Fibroblast of upper back skin (primary cell): ENCODE data around the gene RAB17.
"Not testable (repeated sequence)": the region's sequence is repeated elsewhere in the genome, so short reads cannot be mapped to it uniquely, and the experiment has no call there.

ENCODE experiments used
- DNase-seq: peaks from one replicate; pipeline ENCODE4 v3.0.0-alpha.2; 2013

The RAB17 gene

DNA sequence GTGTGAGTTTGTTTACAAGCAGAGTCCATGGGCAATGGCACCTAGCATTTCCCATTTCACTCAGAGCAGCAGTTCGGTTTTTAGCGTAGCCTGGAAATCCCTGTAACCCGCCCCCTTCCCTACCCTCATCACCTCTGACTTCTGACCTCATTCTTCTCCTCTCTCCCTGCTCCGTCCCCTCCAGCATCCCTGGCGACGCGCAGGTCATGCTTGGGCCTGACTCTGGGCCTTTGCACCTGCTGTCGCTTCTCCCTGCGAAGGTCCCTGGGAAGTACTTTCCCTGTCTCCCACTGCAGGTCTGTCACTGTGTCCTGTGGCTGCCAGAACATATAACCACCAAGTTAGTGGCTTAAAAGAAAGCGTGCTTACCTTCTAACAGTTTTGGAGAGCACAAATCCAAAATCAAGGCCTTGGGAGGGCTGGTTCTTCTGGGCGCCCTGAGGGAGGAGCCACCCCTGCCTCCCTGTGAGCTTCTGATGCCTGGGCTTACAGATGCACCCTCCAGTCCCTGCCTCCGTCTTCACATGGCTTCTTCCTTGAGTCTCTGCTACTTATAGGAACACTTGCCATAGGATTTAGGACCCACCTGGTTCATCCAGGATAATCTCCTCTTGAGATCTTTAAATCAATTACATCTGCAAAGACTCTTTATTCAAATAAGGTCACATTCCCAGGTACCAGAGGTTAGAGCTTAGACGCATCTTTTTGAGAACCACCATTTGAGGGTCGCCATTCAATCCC lies 8.1 kb upstream of the RAB17 start:
- DNase-seq = no peak

- DNase-seq = no peak
Measured at GRCh38 chr2:237597196-237598145, 6.9 kb upstream of the RAB17 start.

DNA sequence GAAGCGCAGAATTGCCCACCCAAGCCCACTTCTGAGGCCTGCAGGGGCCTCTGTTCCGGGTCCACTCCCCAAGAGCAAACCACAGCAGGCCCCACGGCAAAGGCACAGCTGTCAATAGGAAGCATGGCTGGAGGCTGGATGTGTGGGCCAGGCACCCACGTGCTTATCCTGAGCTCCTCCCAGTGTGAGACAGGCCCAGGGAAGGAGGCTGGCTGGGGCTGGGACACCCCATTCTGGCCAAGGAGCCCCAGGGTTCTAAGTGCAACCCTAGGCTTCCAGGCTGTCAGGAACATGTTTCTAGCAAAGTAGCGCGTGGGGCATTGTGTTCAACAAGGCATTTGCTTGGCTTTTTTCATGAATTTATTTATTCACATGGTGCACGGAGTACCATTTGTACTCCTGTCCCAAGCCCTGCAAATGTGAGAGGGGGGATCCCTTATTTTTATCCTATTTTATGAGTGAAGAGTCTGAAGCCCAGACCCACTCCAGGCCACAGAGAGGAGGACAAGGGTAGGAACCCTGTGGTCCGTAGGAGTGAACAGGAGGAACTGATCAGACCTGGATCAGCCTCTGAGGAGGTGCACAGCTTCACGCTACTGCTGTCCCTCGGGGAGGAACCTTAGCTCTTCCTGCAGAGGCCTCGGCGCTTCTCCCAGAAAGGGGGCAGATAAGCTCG lies 6.1 kb upstream of the RAB17 start:
- no peak for DNase-seq

DNA sequence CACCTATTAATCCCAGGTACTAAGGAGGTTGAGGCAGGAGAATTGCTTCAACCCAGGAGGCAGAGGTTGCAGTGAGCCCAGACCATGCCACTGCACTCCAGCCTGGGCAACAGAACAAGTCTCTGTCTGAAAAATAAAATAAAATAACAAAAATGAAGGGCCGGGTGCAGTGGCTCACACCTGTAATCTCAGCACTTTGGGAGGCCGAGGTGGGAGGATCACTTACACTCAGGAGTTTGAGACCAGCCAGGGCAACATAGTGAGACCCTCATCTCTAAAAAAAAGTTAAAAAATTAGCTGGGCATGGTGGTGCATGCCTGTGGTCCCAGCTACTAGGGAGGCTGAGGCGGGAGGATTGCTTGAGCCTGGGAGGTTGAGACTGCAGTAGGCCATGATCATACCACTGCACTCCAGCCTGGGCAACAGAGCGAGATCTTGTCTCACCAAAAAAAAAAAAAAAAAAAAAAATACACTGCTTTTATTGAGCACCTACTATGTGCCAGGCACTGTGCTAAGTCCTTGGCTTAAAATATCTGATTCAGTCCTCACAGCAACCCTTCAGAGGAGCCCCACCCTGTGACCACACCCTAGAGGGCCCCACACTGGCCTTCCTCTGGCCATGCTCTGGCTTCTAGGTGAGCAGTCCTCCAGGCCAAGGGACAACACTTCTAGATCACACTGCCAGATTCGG lies 5.4 kb upstream of the RAB17 start:
- not testable (repeated sequence) for DNase-seq

- no peak for DNase-seq
Measured at GRCh38 chr2:237594514-237594871, 4.0 kb upstream of the RAB17 start.

DNA sequence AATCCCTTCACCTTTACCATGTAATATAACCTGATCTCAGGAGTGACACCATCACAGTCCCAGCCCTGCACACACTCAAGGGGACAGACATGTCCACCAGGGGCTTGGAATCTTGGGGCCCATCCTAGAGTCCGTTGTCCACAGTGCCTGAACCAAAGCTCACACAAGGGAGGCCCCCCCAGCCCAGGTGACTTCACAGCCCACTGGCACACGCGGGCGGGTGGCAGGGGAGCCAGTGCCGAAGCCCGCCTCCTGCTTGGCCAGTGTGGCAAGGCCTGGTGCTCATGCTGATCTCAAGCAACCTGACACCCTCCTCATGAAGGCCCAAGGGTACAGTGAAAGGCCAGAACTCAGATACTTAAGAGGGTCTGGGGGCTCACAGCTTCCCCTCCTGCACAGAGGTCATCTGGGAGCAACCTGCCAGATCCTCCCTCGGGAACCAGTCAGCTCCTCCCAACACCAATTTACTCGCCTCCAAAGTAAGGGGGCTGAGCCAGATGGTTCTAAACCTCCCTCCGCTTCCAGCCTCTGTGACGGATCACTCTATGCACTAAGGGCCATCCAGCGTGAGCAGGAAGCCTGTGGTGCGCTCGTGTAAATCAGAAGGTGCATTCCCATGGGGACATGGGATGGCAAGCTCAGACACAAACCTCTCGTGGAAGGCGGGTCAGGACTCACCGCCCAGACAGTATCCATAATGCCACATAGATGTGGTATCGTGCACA lies 3.2 kb upstream of the RAB17 start:
- no peak for DNase-seq

DNA sequence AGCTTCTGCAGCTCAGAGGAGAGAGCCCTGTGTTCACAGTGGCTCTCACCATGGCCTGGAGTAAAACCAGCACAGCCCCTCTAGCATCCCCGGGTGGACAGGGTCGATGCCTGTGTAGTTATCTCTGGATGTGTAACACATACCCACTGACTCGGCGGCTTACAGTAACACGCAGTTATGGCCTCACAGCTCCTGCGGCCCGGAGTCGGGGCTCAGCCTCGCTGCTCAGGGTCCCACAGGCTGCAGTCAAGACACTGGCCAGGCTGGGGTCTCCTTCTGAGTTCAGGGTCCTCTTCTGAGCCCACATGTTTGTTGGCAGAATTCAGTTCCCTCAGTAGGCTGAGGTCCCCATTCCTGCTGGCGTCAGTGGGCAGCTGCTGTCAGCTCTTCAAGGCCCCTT lies 2.5 kb upstream of the RAB17 start:
- no peak for DNase-seq

DNA sequence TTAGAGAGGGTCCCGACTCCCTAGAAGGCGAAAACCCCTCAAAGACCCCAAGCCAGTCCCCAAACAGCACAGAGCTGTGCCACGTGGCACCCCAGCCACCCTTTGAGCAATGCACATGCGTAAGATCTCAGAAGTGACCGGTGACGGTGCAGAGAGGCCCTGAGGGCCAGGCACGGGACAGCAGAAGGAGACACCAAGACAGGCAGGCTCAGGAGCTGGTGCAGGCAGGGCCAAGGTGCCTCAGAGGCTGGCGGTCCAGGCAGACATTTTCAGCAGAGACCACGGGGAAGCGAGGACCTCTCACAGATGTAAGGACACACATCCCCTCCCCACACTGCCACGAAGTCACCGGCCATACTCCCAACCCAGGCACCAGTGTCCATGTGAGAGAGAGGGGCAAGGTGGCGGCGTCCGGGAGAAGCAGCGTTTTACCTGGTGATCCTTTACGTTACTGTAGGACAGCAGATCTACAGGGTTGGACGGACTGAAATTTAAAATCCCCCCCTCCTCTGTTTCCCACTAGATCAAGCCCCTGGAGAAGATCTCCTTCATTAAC lies 2.0 kb upstream of the RAB17 start:
- no peak for DNase-seq

DNA sequence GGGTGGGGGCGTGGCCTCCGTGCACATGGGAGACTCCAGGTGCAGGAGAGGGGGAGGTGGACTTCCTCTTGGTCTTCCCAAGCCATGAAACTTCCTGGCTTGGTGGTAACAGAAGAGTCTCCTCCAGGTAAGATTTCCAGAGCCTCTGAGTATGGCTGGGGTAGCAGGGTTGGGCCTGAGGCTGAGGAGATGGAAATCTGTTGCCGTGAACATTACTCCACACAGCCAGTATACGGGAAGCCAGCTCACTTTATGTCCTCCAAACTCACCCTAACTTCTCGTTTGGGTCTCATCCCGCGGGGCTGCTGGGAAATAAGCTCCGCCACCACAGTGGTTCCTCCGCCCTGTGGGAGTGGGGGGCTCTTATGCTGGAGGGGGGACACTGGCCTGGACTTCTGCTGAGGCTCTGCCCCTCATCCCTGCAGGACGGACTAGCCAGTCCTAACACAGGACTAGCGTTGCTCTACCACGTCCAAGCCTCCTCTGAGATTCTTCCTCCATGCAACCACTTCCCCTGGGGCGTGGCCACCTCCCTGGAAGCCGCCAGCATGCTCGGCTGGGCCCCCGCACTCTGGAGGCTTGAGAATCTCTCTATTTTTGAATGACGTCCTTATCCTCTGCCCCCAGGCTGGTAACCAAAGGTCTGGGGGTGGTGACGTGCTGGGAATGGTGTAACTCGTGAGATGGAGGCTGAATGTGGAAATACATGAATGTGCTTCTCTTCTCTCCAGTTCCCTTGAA lies 777 bp upstream of the RAB17 start:
- DNase-seq = no peak

- no peak for DNase-seq
Measured at GRCh38 chr2:237588044-237588696, 2.4 kb downstream of the RAB17 start.

DNA sequence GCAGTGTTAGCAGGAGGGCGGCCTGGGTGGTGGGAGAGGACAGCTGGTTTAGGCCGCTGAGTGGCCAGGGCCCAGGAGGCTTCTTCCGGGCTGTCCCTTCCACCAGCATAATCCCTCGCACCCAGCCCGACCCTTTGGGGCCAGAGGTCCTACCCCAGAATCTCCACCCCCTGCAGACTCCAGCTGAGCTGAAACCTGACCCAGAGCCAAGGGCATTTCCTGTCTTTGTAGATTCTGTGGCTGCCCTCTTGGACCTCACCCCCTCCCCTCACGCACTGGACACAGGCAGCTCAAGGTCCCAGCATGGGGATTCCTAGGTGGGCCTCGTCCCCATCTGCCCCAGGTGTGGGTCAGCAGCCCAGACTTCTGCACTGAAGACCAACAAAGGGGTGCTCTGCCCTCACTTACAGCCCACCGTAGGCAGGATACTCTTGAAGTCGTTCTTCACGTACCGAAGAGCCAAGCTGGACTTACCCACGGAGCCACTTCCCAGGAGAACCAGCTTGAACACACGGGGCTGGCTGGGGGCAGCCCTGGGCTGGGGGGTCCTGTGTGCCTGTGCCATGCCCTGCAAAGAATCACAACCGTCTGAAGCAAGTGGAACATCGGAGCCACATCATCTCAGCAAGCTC lies 4.8 kb downstream of the RAB17 start:
- no peak for DNase-seq

GRCh38 chr2:237583385-237584295 lies 6.9 kb downstream of the RAB17 start:
- DNase-seq = no peak

DNA sequence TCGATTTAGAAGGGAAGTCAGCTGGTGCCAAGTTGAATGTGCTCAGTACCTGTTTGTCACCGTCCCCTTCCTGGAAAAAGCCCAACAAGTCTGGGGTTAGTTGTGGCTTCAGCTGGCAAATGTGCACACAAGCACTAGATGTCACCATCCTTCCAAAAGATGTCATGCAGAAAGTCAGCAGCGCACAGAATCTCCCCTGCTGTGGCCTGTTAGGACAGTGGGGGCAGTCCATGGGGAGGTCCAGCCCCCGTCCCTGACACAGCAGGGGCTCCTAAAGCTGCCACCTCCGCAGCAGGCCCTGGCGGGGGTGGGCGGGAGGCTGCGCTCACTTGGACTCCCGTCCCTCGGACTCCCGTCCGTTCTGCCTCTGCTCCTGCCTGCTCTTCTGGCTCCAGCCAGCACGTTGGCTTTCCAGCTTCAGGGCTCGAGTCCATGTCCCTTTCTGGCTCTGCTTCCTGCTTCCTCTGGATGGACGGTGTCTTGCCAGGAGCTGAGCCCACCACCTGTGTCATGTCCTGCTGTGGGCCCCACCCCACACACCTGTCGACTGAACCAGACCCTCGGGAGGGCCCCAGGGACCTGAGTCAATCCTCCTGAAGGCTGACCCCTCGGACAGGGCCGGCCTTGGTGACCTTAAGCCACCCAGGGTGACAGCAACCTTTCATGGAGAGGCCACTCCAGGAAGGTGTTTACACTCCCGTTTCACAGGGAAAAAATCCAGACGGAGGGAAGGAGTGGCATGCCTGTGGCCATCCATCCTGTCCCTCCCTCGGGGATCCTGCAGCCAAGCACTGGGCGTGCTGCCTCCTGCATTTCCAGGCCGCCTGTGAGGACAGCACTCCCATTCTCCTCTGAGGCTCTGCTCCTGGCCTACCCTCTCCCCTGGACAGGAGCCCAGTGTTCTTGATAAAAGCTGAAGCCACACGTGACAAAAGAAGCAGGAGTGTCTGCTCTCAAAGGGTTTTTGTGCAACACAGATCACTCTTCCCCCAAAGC lies 8.5 kb downstream of the RAB17 start:
- peak; percentile 72 for DNase-seq

DNA sequence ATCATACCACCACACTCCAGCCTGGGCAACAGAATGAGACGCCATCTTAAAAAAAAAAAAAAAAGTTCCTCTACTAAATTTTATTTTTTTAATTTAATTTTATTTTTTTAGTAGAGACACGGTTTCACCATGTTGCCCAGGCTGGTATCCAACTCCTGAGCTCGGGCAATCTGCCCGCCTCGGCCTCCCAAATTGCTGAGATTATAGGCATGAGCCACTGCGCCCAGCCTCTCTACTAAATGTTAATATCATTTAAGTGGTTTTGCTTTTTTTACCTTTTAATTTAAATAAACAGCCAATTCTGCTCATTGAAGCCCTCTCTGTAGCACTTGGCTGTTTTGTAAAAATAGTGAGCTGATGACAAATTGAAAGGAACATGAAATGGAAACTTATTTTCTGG lies 9.2 kb downstream of the RAB17 start:
- DNase-seq = no peak

GRCh38 chr2:237577956-237578870 lies 12.3 kb downstream of the RAB17 start:
- DNase-seq = no peak

GRCh38 chr2:237577458-237577857 lies 13.1 kb downstream of the RAB17 start:
- DNase-seq = no peak

- DNase-seq = no peak
Measured at GRCh38 chr2:237576974-237577373, 13.6 kb downstream of the RAB17 start.
